ENCODE measurements around the gene MEOX1.
"Not testable (repeated sequence)": the region's sequence is repeated elsewhere in the genome, so short reads cannot be mapped to it uniquely, and the experiment has no call there.

The MEOX1 gene

DNA sequence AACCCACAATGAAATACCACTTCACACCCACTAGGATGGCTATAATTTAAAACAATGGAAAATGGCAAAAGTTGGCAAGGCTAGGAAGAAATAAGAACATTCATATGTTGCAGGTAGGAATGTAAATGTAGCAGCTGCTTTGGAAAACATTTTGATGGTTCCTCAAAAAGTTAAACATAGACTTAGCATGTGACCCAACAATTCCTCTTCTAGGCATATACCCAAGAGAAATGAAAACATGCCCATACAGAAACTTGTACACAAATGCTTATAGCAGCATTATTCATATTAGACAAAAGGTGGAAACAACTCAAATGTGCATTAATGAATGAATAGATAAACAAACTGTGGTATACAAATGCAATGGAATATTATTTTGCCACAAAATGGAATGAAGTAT, 36.1 kb downstream of the MEOX1 start:
- in situ Hi-C loops (cut with MboI; ENCODE audit: low sequenced_read_pairs): no loop called here

DNA sequence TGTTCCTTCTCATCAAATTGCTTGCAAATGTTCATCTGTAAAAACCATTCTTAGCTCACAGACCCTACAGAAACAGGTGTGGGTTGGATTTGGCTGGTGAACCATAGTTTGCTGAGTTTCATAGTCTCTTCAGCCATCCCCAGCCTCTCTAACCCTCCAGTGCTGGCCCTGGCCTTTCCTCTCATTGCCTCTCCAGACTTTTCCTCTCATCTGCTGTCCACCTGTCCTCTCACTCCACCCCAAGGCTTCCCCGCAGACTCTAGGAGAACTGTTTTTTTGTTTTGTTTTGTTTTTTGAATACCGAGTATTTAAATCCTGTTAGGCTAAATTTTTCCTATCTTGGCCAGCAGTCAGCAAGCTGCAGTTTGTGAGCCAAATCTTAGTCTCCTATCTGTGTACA, 41.1 kb downstream of the MEOX1 start:
- in situ Hi-C loops (cut with MboI; ENCODE audit: low sequenced_read_pairs): no loop called here

DNA sequence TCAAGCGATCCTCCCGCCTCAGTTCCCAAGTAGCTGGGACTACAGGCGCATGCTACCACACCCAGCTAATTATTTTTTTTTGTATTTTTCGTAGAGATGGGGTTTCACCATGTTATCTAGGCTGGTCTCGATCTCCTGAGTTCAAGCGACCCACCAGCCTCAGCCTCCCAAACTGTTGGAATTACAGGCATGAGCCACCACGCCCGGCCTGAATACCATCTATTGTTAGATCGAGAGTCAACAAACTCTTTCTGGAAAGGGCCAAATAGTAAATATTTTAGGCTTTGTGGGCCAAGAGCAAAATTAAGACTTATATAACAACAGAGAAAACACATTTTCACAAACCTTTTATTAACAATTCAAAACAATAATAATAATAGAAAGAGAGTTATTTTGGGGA, 41.6 kb downstream of the MEOX1 start:
- in situ Hi-C loops (cut with MboI; ENCODE audit: low sequenced_read_pairs): no loop called here

DNA sequence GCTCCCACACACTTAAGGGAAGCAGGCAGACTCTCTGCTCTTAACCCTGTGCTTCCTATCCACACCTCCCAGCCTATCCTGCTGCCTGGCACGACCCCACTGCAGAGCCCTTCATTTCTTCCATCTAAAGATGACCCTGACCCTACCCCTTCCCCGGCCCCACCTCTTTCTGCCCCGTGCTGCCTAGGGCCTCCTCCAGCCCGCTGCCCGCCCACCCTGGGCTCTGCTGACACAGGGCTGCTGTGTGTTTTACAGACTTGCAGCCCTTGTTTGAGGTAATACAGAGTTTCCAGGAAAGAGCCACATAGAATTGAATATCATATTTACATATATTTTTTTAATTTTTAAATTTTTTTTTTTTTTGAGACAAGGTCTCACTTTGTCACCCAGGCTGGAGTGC, 42.0 kb downstream of the MEOX1 start:
- in situ Hi-C loops (cut with MboI; ENCODE audit: low sequenced_read_pairs): no loop called here

DNA sequence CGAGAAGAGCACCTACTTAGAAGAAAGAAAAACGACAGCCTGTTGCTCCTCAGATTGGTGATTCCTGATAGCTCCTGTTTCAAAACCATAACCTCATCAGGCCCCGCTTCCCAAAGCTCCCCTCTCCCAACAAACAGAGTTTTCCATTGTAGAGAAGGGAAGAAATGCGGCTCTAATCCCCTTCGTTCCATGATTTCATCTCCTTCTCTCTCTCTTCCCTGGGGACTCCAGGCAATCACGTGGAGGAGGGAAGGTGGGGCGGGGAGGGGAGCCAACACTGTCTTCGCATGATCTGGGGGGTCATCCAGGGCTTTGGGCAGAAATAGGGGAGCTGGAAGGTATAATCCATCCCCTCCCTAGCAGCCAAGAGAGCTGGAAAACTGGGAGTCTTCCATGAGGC, 43.4 kb downstream of the MEOX1 start:
- in situ Hi-C loops (cut with MboI; ENCODE audit: low sequenced_read_pairs): no loop called here

DNA sequence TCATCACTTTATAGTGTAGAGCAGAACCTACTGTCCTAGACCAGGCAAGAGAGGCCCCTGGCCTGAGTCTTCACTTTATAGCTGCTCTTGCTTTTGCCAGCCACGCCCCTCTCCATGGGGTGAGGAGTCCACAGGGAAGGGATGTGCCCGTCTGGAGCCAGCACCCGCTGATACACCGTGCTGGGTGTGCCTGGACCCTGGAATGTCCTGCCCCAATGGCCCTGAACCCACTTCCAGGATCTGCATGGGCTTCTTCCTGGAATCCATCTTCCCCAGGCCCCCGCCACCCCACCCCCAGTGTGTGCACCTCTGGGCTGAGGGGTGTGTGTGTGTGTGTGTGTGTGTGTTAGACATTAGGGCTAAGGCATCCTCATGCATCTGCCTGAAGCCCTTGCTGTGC, 44.9 kb downstream of the MEOX1 start:
- in situ Hi-C loops (cut with MboI; ENCODE audit: low sequenced_read_pairs): no loop called here

DNA sequence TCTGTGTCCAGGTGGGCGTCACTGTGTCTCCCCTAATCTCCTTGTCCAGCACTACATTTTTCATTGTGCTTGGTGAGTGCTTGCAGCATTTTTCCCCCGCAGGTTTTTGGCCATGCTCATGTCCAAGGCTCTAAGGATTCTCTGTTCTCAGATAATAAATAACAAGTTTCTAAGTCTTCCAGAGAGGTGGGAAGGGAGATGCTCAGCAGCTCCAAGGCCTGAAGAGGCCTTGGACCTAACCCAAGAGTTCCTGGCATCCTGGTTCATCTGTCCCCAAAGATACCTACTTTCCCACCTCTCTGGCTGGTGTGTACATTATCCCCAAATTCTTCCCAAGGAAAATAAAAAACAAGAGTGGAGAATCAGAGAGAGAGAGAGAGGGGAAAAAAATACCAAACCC, 45.3 kb downstream of the MEOX1 start:
- in situ Hi-C loops (cut with MboI; ENCODE audit: low sequenced_read_pairs): no loop called here

DNA sequence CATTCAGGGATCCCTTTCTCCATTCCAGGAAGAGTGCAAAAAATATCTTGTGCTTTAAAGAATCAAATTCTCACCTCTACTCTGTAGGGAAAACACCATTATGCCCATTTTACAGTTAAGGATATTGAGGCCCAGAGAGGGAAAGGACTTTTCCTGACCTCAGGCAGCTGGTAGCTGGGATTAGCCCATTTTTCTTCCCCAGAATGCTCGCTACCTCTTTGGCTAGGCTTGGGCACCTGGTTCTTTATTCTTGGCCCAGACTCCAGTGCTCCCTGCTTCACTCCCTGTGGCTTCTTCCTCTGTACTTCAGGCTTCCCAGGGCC, 45.7 kb downstream of the MEOX1 start:
- in situ Hi-C loops (cut with MboI; ENCODE audit: low sequenced_read_pairs): no loop called here

DNA sequence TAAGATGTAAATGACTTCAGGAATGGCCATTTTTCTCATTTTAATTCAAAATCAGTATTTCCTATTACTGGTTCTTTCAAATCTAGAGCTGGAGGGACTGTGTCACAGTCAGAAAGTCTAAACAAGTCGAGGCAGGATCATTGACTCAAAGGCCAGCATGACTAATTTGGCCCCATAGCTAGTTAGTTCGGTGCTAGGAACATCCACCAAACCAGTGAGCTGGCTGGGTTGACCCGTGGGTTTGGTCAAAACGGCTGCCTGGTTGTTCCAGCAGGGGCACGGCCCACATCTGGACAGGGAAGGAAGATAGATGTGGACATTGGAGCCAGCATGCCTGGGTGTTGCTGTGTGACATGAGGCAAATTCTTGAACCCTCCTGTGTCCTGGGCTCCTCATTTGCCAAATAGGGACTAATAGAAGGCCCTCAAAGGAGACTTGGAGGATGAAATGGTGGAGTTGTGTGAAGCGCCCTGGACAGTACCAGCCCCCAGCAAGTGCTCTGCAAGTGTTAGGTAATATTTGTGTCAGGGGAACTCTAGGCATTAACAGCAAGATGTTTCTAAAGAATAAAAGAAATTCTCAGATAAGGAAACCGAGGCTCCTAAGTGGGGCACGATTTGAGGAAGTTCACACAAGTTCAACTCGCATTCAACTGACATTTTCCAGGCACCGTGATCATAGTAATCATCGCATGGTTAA, 46.2 kb downstream of the MEOX1 start:
- in situ Hi-C loops (cut with MboI; ENCODE audit: low sequenced_read_pairs): no loop called here

DNA sequence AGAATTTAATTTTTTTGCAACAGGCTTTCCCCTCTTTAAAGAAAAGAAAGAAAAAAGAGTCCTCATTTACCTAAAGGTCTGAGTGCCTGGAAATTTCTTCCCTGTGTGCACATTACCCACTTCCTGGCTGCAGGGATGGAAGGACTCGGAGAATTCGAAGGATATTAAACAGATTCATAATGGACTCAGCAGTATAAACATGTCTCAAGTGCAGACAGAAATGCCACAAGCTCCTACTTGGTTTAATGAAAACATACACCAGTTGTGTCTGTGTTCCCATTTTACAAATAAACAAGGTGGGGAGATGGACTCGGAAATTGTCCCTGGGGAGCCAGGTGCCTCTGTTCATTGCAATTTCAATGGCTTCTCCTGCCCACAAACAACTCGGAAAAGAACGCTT, 47.2 kb downstream of the MEOX1 start:
- in situ Hi-C loops (cut with MboI; ENCODE audit: low sequenced_read_pairs): no loop called here

DNA sequence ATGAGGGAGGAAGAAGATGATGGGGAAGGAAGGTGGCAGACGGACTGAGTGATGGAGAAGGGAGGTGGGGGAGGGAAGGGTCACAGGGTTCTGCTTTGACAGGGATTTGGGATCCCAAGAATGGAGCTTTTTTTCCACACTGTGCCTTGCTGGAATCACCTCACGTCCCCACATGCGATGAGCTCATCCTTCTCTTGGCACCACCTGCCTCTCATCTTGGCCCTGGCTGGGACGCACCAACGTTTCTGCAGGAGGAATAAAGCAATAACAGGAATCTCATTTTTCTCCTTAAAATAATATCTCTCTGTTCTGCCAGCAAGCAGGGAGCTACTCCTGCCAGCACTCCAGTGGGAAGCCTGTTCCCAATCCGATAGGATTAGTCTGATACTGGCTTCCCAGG, 47.8 kb downstream of the MEOX1 start:
- in situ Hi-C loops (cut with MboI; ENCODE audit: low sequenced_read_pairs): no loop called here

DNA sequence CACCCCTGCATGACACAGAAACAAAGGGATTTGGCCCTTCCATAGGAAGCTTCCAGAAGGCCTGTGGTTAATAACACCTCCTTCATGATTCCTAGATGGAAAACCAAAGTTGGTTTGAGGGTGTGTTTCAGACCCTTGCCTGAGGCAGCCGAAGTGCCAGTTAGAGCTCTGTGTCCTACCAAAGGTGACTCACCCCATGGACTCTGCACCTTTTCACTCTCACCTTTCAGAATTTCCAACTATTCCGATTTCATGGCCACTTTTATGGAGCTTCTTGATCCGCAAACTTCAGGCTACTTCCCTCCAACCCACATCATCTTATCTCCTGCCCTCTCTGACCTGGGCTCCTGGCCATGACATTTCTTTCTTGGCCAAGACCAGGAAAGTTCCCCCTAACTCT, 49.2 kb downstream of the MEOX1 start:
- in situ Hi-C loops (cut with MboI; ENCODE audit: low sequenced_read_pairs): no loop called here

DNA sequence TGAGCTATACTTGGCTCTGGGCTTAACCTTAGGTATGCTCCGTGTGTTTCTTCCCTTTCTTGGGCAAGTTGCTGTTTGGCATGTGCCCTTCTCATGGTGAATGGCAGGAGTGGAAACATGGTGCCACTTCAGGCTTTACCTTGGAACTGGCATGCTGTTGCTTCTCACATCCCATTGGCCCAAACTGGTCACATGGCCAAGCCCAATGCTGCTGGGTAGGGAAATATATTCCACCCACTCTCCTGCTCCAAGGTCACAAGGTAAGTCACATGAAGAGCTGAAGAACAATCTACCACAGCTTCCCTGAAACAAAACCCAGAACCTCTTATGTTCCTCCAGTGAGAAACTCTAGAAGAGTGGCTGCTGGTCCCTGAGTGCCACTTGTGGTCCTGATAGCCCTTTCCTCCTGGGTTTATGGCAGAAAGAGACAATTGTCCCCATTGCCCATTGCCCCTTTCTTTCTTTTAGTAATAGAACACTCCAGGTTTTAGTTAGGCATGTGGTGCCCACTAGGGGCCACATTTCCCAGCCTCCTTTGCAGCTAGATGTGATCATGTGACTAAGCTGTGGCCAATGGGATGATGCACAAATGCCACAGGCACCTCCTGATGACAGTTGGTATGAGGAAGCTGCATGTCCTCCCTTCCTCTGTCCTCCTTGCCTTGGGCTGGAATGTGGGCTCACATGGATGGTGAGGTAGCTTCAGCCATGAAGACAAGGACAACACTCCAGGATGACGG, 50.3 kb downstream of the MEOX1 start:
- in situ Hi-C loops (cut with MboI; ENCODE audit: low sequenced_read_pairs): no loop called here

DNA sequence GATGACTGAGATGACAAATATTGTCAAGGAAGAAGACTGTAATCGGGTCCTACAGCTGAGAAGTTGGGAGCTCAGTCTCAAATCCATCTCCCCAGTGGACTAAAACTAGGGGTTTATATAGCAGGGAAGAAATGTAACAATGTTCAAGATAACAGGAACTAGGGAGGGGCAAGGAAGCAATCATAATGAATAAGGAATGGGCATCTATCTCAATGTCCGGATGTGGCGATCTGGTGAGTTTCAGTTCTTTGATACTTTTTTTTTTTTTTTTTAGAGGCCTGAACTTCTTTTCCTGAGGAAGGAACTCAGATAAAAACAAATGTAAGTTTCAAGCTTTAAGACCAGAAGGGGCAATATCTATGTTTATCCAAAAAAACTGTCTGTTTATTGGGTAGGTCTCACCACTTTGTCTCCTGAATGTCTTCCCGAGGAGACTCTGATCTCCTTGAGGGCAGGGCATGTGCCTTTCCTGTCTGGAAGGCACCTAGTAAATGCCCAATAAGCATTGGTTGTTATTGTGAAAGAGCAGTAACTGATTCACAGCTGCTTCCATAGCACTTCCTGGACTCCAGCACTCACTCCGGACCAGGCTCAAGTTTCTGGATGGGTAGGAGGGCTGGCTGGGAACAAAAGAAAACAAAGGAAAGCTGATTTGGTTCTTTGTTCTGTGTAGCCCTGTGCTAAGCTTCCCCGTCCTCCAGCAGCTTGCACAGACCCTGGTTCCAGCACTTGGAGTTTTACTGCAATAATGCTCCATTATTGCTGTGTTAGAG, 51.9 kb downstream of the MEOX1 start:
- in situ Hi-C loops (cut with MboI; ENCODE audit: low sequenced_read_pairs): no loop called here

DNA sequence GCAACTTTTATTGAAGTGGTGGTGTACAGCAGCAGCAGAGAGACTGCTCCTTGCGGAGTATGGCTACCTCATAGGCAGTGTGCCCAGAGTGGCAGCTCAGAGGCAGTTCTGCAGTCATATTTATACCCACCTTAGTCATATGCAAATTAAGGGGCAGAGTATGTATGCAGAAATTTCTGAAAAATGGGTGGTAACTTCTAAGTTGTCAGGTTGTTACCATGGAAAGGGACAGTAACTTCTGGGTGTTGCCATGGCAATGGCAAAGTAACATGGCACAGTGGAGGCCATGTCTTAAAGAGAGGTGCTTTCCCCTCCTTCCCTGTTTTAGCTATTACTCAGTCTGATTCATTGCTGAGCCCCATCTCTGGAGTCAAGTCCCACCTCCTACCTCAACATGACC, 53.4 kb downstream of the MEOX1 start:
- in situ Hi-C loops (cut with MboI; ENCODE audit: low sequenced_read_pairs): no loop called here

DNA sequence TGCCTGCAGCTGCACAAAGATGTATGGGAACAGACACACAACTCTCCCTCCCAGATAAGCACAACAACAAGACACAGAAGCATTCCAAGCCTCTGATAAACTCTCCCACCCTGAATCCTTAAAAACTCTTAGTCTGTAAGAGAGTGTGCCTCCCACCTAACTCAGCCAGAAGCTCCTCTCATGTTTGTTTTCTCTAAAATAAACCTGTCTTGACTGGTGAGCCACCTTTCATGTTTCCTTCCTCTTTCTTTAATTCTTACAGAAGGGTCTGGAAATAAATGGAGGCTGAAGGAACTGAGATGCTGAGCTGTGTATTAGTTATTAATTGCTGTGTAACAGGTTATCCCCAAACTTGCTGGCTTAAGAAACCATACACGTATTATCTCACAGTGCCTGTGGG, 57.2 kb downstream of the MEOX1 start:
- in situ Hi-C loops (cut with MboI; ENCODE audit: low sequenced_read_pairs): no loop called here

DNA sequence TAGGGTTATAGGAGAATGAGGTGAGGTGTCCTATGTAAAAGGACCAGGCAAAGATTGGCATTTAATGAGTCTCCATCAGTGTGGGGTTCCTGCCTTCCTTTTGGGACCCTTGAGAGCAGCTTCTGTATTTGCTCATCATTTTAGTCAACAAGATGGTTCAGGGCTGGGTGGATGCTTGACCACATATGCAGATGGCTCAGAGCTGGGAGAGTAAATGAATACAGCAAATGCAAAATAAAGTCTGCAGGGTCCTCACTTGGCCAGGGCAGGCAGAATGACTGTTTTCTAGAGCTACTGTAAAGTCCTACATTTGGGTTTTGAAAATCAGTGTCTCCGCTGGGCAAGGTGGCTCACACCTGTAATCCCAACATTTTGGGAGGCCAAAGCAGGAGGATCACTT, 58.4 kb downstream of the MEOX1 start:
- in situ Hi-C loops (cut with MboI; ENCODE audit: low sequenced_read_pairs): no loop called here

DNA sequence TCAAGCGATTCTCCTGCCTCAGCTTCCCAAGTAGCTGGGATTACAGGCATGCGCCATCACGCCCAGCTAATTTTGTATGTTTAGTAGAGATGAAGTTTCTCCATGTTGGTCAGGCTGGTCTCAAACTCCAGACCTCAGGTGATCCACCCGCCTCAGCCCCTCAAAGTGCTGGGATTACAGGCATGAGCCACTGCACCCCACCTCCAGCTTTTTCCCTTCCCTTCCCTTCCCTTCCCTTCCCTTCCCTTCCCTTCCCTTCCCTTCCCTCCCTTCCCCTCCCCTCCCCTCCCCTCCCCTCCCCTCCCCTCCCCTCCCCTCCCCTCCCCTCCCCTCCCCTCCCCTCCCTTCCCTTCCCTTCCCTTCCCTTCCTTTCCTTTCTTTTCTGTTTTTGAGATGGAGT, 59.2 kb downstream of the MEOX1 start:
- in situ Hi-C loops (cut with MboI; ENCODE audit: low sequenced_read_pairs): not testable (repeated sequence)

DNA sequence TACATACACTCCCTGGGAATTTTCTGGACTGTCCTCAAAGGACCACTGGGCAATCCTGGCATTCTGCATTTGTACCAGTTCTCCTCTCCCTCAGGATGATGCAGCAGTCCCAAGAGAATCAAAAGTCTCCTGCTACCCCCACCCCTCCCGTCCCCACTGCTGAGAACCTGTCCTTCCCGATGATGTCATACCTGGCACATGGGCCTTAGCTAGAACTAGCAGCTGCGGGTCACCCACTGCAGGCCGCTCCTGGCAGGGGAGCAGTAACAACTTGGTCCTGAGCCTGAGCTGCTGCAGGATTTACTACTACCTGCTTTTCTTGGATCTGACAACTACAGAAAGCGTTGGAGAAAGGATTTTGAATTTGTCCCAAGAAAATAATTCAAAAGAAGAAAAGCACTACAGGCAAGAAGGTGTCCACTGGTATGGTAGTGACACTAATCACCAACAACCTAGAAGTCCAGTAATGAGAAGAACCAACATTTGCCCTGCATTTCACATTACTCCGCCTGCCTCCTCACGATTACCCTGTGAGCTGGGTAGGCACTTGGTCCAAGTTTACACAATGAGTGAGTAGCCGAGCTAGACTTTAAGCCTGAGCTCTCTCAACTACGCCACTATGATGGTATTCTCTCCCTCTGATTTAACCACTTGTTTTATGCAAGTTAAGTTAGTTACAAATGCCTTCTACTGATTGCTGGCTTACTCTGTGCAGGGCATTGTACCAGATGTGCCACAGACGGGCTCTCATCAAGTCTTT, 60.3 kb downstream of the MEOX1 start:
- in situ Hi-C loops (cut with MboI; ENCODE audit: low sequenced_read_pairs): no loop called here

DNA sequence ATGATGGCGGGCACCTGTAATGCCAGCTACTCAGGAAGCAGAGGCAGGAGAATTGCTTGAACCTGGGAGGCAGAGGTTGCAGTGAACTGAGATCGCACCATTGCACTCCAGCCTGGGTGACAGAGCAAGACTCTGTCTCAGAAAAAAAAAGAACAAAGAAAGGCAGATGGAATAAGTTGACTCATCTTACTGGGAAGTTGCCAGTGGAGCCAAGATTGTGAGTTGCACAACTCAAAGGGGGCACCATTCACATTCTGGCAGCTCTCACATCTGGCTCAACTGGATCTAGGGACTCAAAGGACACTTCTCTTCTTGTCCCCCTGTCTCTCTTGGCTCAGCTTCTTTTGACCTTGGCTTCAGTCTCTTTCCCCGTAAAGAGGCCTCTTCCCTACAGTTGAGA, 61.9 kb downstream of the MEOX1 start:
- in situ Hi-C loops (cut with MboI; ENCODE audit: low sequenced_read_pairs): no loop called here

DNA sequence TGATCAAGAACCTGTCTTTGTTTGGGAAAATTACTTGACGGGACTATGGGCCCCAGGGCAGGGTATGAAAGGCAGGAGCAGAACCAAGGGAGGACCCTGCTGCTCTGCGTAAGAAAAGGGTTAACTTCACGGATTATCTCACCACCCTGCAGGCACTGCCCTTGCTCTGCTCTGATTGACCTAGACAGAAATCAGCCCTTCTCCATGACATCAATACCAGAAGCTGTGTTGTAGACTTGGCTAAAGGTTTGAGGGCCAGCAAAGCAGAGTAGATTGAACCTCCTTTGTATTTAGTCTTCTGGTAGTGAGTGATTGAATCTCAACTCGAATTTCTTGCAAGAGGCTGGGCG, 62.7 kb downstream of the MEOX1 start:
- in situ Hi-C loops (cut with MboI; ENCODE audit: low sequenced_read_pairs): no loop called here
